OCI-LY3 (cell line): ENCODE measurements around the gene OR52B4.

Experiments
- CTCF ChIP-seq: fragments of 200-600, 300-600 bp; sonication (generic); IDR thresholded peaks from 2 replicates; pipeline ENCODE4 v1.5.1; 2014; ENCODE audit warnings: antibody characterized with exemption, low read length, low read depth
- EZH2phosphoT487 ChIP-seq: fragments of 200-600 bp; shearing (Covaris generic); IDR thresholded peaks from 2 replicates; pipeline ENCODE4 v1.6.1; 2018; ENCODE audit warnings: antibody characterized with exemption, mixed run types, low read depth

- no peak for TF ChIP-seq CTCF
- TF ChIP-seq EZH2phosphoT487: no peak
Observed at GRCh38 chr11:4388221-4388620, 20.0 kb upstream of the OR52B4 start.
